Natural killer cell (primary cell): Measurements from ENCODE around the gene ATOSA. TPM values are rescaled to one million over a fixed set of nuclear protein-coding genes. Genes with fewer than 3 reads are reported as not detected.

Source experiments
- ATAC-seq, 3 donors: fragments of 150-1000 bp in 2 of 3; fragments of 200-7000 bp in 1 of 3; cut with Tn5 transposase; 1 replicate in 1 of 3; 2 replicates in 2 of 3; pipeline ENCODE4 v1.10.0; 2021; ENCODE audit warnings: mild to moderate bottlenecking in 2 of 3, moderate library complexity in 2 of 3
- DNase-seq, 2 donors: peaks; one replicate each; pipeline versions ENCODE4 v3.0.0 to v3.0.0-alpha.2; 2013 to 2021; ENCODE audit warnings: mixed read lengths in 1 of 2
- H3K27ac ChIP-seq: one replicate; pipeline ENCODE4 v1.5.1; 2013; ENCODE audit warnings: mild to moderate bottlenecking, low read length
- H3K27me3 ChIP-seq: one replicate; pipeline ENCODE4 v1.6.1; 2013; ENCODE audit warnings: low read length; ENCODE audit not compliant: control insufficient read depth, insufficient read depth
- H3K36me3 ChIP-seq: one replicate; pipeline ENCODE4 v1.6.1; 2013; ENCODE audit warnings: low read length; ENCODE audit not compliant: control insufficient read depth, insufficient read depth
- H3K4me1 ChIP-seq: one replicate; pipeline ENCODE4 v1.6.1; 2013; ENCODE audit warnings: low read length; ENCODE audit not compliant: control insufficient read depth, insufficient read depth
- H3K4me3 ChIP-seq: one replicate; pipeline ENCODE4 v1.5.1; 2013; ENCODE audit warnings: low read length
- H3K9me3 ChIP-seq: one replicate; pipeline ENCODE4 v1.6.1; 2013; ENCODE audit warnings: low read length; ENCODE audit not compliant: control insufficient read depth, insufficient read depth
- H3K27ac Mint-ChIP-seq, 2 donors: one replicate each; pipeline ENCODE4 v1.8.0; 2022; ENCODE audit warnings: mild to moderate bottlenecking in 2 of 2, mixed read lengths in 2 of 2, moderate library complexity in 1 of 2
- H3K27me3 Mint-ChIP-seq, 2 donors: one replicate each; pipeline ENCODE4 v1.8.0; 2022; ENCODE audit warnings: low read depth in 2 of 2, mixed read lengths in 2 of 2
- H3K36me3 Mint-ChIP-seq: one replicate; pipeline ENCODE4 v1.8.0; 2022; ENCODE audit warnings: mixed read lengths
- H3K4me1 Mint-ChIP-seq, 2 donors: one replicate each; pipeline ENCODE4 v1.8.0; 2022; ENCODE audit warnings: mixed read lengths in 2 of 2
- H3K4me3 Mint-ChIP-seq: one replicate; pipeline ENCODE4 v1.8.0; 2022; ENCODE audit warnings: mild to moderate bottlenecking, moderate library complexity, mixed read lengths
- H3K9me3 Mint-ChIP-seq, 2 donors: one replicate each; pipeline ENCODE4 v1.8.0; 2022; ENCODE audit warnings: mixed read lengths in 2 of 2
- CTCF ChIP-seq: fragments of 200-600 bp; IDR thresholded peaks from one replicate; pipeline ENCODE4 v1.8.0; 2022; ENCODE audit warnings: antibody characterized with exemption
- WGBS: methylation state at CpG from one replicate; pipeline ENCODE4 v1.1.7; 2013; ENCODE audit warnings: missing lambda C conversion rate; ENCODE audit not compliant: insufficient coverage; 5-methylcytosine and 5-hydroxymethylcytosine counted together
- intact Hi-C: fragments of 100-400 bp; cut with micrococcal nuclease; formaldehyde crosslinking; loops from one replicate; pipeline ENCODE4 v1.14.2; 2022
- total RNA-seq, 4 donors: library from RNA; stranded (reverse); fragments of 120-200 nt in 1 of 4; gene quantifications; one replicate each; pipeline versions ENCODE4 v1.2.3 to v1.2.4, GENCODE V29; 2013 to 2022

ATOSA gene
- total RNA-seq, 3 donors from 2014 or later (not counting 1 experiment from before 2014, with no cell fraction given) = 107 to 127 (median 114) TPM

GRCh38 chr15:52642386-52643361 is 36.5 kb downstream of the ATOSA start:
- Histone ChIP-seq H3K27ac (no peak overlapping the region), H3K4me1 (no peaks in the 10 kb centered on the region), H3K4me3 (no peak overlapping the region), H3K36me3 (peaks cover 27% of the 10 kb centered on the region), H3K9me3 (no peaks in the 10 kb centered on the region), H3K27me3 (no peaks in the 10 kb centered on the region)
- H3K9me3 Mint-ChIP-seq = no peaks in the 10 kb centered on the region
- peaks cover 19 to 26% of the 10 kb centered on the region in 2 donors for H3K4me1 Mint-ChIP-seq
- no peaks in the 10 kb centered on the region for H3K27me3 Mint-ChIP-seq
- no peak for TF ChIP-seq CTCF
- intact Hi-C loops = no loop called here
- 87% methylated on average over 4 of the region's 5 CpGs for WGBS
- peak overlapping the region; percentile 0 to 1 for H3K27ac Mint-ChIP-seq
- H3K4me3 Mint-ChIP-seq = no peak overlapping the region
- ATAC-seq (no peak), DNase-seq (no peak)
- H3K36me3 Mint-ChIP-seq = peaks cover 5% of the 10 kb centered on the region

GRCh38 chr15:52636459-52636858 is 42.7 kb downstream of the ATOSA start:
- Mint-ChIP-seq H3K27me3 (no peaks in the 10 kb centered on the region), H3K4me3 (no peak overlapping the region), H3K4me1 (peaks cover 7 to 17% of the 10 kb centered on the region in 2 donors), H3K27ac (no peak overlapping the region), H3K36me3 (peaks cover 9% of the 10 kb centered on the region), H3K9me3 (no peaks in the 10 kb centered on the region)
- ATAC-seq (no peak), DNase-seq (no peak)
- Histone ChIP-seq H3K36me3 (peaks cover 35% of the 10 kb centered on the region), H3K27me3 (no peaks in the 10 kb centered on the region), H3K4me1 (no peaks in the 10 kb centered on the region), H3K4me3 (no peak overlapping the region), H3K9me3 (no peaks in the 10 kb centered on the region), H3K27ac (no peak overlapping the region)
- TF ChIP-seq CTCF = no peak
- intact Hi-C loops = no loop called here
- 94% methylated on average over 1 of the region's 2 CpGs for WGBS

GRCh38 chr15:52635908-52636307 is 43.3 kb downstream of the ATOSA start:
- H3K9me3 Mint-ChIP-seq = no peaks in the 10 kb centered on the region
- peaks cover 4 to 13% of the 10 kb centered on the region in 2 donors for H3K4me1 Mint-ChIP-seq

More at GRCh38 chr15:52635908-52636307, 43.3 kb downstream of the ATOSA start:
- no peak overlapping the region for H3K27ac Mint-ChIP-seq
- Histone ChIP-seq H3K27me3 (no peaks in the 10 kb centered on the region), H3K4me3 (no peak overlapping the region), H3K9me3 (no peaks in the 10 kb centered on the region), H3K27ac (no peak overlapping the region), H3K36me3 (peaks cover 33% of the 10 kb centered on the region), H3K4me1 (no peaks in the 10 kb centered on the region)
- H3K4me3 Mint-ChIP-seq = no peak overlapping the region
- 100% methylated on average over 1 of the region's 1 CpG for WGBS
- intact Hi-C loops = no loop called here
- peaks cover 9% of the 10 kb centered on the region for H3K36me3 Mint-ChIP-seq
- ATAC-seq (no peak), DNase-seq (no peak)
- H3K27me3 Mint-ChIP-seq = no peaks in the 10 kb centered on the region
- TF ChIP-seq CTCF = no peak

Other genes with a start within 250 kb of the ATOSA start
- gene MYO5A, start 150.5 kb downstream of the ATOSA start, total RNA-seq = 10 to 100 TPM; 42.8 to 51.5 (median 44.4) TPM
- gene ARPP19, start 110.4 kb downstream of the ATOSA start, total RNA-seq = 100 to 1,000 TPM; 110 to 147 (median 121) TPM
- not detected for gene ONECUT1, start 110.9 kb upstream of the ATOSA start, total RNA-seq